Embryonic facial prominence (tissue), 1 donor: ENCODE data around the gene POLR2H.

Experiments used
- DNase-seq: peaks from one replicate; pipeline ENCODE4 v3.0.0-alpha.2; 2016; ENCODE audit errors: extremely low spot score

The POLR2H gene

DNA sequence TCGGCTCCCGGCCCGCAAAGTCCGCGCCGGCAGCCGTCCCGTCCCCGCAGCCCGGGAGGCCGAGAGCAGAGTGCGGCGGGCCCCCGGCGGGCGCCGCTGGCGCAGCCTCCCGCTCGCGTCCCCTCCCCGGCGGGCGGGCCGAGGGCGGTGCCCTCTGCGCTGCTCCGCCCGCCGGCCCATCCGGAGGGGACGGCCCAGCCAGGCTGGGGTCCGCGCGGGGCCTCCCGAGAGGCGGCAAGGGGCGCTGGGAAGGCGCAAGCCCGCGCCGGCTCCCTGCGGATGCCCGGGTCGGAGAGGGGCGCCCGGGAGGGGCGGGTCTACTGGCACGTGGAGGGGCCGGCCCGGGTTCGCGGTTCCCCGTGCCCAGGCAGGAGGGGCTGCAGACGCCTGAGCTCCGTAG is at the start of gene POLR2H, which contains the start of gene CLCN2:
Gene POLR2H, plus strand, starts transcription at position 179 of the 400 bp plus-strand sequence. CDS start 1,783 bp downstream, outside the sequence.
Gene CLCN2, minus strand, starts transcription at position 74 of the 400 bp plus-strand sequence. CDS start 126 bp downstream, outside the sequence.
- no peak for DNase-seq

GRCh38 chr3:184314363-184314699 is 47.2 kb upstream of the POLR2H start, which contains the start of gene EIF4G1:
TSS of gene EIF4G1 (plus strand) at chr3:184314606. CDS start at chr3:184315797, 1,191 bp downstream.
- DNase-seq = peak; percentile 87

DNA sequence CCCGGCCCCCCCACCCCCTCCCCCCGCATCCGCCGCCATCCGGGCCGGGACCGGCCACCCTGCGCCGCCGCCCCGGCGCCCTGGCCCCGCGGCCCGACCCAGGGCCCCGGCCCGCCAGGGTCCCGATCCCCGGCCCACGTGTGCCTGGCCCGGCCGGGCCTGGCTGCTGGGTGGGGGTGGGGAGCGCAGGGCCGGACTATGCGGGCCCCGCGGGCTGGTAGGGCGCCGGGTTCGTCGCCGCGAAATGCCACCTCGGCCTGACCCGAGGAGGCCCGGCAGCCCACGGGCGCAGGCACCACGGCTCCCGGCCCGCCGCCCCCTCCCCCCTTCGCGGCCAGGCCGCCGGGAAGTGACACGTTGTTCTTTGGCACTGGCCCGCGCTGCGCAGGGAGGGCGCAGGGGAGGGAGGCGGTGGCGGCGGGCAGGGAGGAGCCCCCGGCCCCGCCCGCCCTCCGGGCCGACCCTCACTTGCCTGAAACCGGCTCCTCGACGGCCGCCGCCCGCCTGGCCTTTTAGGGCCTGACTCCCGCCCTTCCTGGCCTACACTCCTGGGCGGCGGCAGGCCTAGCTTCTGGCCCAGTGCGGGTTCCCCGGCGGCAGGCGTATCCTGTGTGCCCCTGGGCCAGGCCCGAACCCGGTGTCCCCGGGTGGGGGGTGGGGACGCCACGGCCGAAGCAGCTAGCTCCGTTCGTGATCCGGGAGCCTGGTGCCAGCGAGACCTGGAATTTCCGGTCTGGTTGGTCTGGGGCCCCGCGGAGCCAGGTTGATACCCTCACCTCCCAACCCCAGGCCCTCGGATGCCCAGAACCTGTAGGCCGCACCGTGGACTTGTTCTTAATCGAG is 46.6 kb upstream of the POLR2H start:
- DNase-seq = peak; percentile 45

- no peak for DNase-seq
Measured at GRCh38 chr3:184315543-184315867, 46.0 kb upstream of the POLR2H start.

DNA sequence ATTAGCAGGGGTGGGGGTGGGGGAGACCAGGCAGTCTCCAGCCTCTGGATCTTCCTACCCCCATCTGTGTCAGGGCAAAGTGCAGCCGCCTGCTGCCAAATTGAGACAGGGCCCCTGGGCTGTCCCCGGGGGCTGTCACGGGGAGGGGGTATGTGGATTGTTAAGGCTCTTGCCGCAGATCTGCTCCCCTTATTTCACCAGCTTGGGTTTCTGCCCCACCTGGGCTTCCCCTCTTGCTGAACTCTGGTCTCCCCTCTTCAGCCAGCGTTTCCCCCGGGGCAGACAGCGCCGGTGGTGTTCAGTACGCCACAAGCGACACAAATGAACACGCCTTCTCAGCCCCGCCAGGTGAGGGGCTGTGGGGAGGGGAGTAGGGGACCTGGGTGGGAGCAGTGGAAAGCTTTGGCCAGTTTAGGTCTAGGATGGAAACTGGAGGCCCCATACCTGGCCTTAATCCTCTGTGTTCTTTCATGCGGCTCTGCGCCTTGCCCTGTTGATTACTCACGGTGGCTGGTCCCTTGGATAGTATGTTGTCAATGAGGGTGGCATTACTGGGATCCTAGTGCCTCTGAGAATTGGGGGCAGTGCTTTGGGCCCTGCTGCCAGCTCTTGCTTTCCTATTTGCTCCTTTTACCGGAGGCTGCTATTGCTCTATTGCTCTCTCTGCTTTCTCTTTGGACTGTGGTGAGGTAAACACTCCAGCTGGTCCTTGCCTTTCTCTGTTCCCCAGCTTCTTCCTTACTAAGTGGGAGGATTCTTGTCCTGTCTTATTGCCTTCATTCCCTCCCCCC is 45.4 kb upstream of the POLR2H start:
- no peak for DNase-seq

- DNase-seq = no peak
Measured at GRCh38 chr3:184316792-184317191, 44.7 kb upstream of the POLR2H start.

DNA sequence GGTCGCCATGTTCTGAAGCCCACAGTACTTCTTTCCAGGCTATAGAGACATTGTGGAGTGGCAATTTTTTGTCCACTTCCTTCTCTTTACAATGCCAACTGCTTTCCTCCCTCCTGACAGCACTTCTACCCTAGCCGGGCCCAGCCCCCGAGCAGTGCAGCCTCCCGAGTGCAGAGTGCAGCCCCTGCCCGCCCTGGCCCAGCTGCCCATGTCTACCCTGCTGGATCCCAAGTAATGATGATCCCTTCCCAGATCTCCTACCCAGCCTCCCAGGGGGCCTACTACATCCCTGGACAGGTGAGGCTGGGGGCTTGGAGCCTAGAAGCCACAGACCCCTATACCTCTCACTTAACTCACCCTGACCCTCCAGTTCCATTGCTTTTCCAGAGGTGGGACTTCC is 44.3 kb upstream of the POLR2H start:
- DNase-seq = no peak

DNA sequence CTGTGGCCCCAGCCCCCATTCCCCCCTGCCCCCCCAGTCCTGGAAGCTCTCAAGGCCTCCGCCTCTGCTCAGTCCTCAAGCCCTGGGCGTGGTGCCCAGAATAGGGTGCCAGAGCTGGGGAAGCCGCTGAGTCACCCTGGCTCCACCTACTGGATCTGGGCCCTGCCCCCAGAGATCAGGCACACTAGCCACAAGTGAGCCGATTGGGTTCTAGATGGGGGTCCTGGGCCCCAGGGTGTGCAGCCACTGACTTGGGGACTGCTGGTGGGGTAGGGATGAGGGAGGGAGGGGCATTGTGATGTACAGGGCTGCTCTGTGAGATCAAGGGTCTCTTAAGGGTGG is 41.4 kb upstream of the POLR2H start:
- no peak for DNase-seq

- DNase-seq = no peak
Measured at GRCh38 chr3:184321666-184322065, 39.8 kb upstream of the POLR2H start.

- DNase-seq = no peak
Measured at GRCh38 chr3:184322731-184323487, 38.6 kb upstream of the POLR2H start.

GRCh38 chr3:184323696-184324095 is 37.8 kb upstream of the POLR2H start:
- no peak for DNase-seq

DNA sequence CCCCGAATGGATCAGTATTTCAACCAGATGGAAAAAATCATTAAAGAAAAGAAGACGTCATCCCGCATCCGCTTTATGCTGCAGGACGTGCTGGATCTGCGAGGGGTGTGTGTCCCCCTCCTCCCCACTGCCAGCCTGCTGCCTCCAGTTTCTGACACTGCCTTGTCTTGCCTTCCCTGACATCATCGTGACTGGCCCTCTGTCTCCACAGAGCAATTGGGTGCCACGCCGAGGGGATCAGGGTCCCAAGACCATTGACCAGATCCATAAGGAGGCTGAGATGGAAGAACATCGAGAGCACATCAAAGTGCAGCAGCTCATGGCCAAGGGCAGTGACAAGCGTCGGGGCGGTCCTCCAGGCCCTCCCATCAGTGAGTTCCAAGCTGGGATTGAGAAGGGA is 36.2 kb upstream of the POLR2H start:
- no peak for DNase-seq

DNA sequence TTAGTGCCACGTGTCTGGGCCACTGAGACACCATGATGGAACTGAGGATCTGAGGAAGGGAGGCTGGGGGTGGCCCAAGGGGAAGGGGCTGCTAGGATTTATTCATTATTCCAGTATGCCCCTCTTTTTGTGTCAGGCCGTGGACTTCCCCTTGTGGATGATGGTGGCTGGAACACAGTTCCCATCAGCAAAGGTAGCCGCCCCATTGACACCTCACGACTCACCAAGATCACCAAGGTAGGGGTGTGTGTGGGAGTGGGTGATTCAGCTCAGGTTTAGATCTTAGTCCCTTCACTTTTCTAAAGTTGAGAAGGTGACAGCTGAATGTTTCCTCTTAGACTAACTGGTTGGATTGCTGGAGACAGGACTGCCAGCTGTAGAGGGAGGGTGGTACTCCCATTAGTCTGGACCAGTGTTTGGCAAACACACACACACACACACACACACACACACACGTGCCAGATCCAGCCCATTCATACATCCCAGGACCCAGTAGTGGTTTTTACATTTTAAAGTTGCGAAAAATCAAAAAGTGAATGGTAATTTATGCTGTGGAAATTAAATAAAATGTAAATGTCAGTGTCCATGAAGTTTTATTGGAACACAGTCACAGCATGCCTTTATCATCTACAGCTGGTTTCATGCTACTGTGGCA is 35.7 kb upstream of the POLR2H start:
- DNase-seq = no peak

GRCh38 chr3:184327171-184327570 is 34.3 kb upstream of the POLR2H start:
- DNase-seq = no peak

DNA sequence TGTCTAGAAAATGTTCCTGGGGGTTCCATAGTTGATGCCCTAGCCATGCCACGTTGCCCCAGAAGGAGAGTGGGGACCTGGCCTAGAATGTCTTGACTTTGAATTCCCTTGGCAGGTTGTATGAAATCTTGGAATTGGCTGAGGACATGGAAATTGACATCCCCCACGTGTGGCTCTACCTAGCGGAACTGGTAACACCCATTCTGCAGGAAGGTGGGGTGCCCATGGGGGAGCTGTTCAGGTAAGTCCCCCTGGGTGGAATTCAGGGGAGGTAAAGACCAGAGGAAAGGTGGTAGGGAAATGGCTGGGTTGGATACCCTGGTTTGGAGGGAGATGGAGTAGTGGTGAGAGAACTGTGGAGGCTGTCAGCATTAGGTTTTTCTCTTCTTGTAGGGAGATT is 33.0 kb upstream of the POLR2H start:
- DNase-seq = no peak

- no peak for DNase-seq
Measured at GRCh38 chr3:184332370-184333090, 29.0 kb upstream of the POLR2H start.

- no peak for DNase-seq
Measured at GRCh38 chr3:184333190-184333589, 28.3 kb upstream of the POLR2H start.

DNA sequence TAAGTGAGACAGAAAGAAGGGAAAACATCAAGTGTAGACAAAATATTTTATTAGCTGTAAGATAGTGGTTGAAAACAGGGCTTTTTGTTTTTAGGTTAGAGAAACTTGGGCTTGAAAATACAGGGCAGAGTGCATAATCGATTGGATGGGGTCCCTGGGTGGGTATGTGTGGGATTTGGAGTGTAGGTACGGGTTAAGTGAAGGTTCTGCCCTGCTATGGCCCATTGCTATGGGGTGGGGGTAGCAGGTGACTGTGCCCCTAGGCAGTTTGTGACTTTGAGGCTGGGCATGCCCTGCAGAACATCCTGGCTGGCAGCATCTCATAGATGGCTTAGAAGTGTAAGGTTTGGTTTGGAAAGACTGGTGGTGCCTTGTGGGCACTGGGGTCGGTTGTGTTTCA is 27.8 kb upstream of the POLR2H start:
- no peak for DNase-seq

GRCh38 chr3:184334470-184335158 is 26.9 kb upstream of the POLR2H start:
- DNase-seq = no peak

- no peak for DNase-seq
Measured at GRCh38 chr3:184335291-184335660, 26.2 kb upstream of the POLR2H start.
